Activated CD8-positive, alpha-beta memory T cell treated with anti-CD3 and anti-CD28 coated beads, Interleukin-2, amount 50 U/mL, for 1 hour (primary cell): ENCODE results near the gene SLC2A14.
"Not testable (repeated sequence)": the region's sequence is repeated elsewhere in the genome, so short reads cannot be mapped to it uniquely, and the experiment has no call there.

ENCODE experiments used
- DNase-seq: peaks from one replicate; pipeline ENCODE4 v3.0.0-alpha.2; 2020; ENCODE audit errors: extremely low read depth

The SLC2A14 gene

GRCh38 chr12:7872566-7873319 is at the start of gene SLC2A14:
TSS of gene SLC2A14 (minus strand) at chr12:7872915. CDS start at chr12:7869880, 3,035 bp downstream.
- no peak for DNase-seq

- not testable (repeated sequence) for DNase-seq
These were observed 48.5 kb upstream of the SLC2A14 start for GRCh38 chr12:7921181-7921580.

- not testable (repeated sequence) for DNase-seq
These were observed 45.5 kb upstream of the SLC2A14 start for GRCh38 chr12:7918268-7918590.

GRCh38 chr12:7917392-7918267 is 44.9 kb upstream of the SLC2A14 start:
- no peak for DNase-seq

- no peak for DNase-seq
These were observed 44.2 kb upstream of the SLC2A14 start for GRCh38 chr12:7916936-7917335.

GRCh38 chr12:7915661-7916403 is 43.1 kb upstream of the SLC2A14 start:
- no peak for DNase-seq

- DNase-seq: not testable (repeated sequence)
These were observed 37.4 kb upstream of the SLC2A14 start for GRCh38 chr12:7910106-7910505.

- no peak for DNase-seq
These were observed 34.3 kb upstream of the SLC2A14 start for GRCh38 chr12:7907009-7907408.

- DNase-seq: not testable (repeated sequence)
These were observed 33.6 kb upstream of the SLC2A14 start for GRCh38 chr12:7906303-7906702.

- DNase-seq: not testable (repeated sequence)
These were observed 32.9 kb upstream of the SLC2A14 start for GRCh38 chr12:7905600-7906125.

GRCh38 chr12:7905071-7905470 is 32.4 kb upstream of the SLC2A14 start:
- DNase-seq: no peak

GRCh38 chr12:7902416-7902815 is 29.7 kb upstream of the SLC2A14 start:
- DNase-seq: not testable (repeated sequence)

GRCh38 chr12:7899755-7900154 is 27.0 kb upstream of the SLC2A14 start:
- no peak for DNase-seq

GRCh38 chr12:7896726-7897125 is 24.0 kb upstream of the SLC2A14 start:
- DNase-seq: not testable (repeated sequence)

- DNase-seq: no peak
These were observed 19.7 kb upstream of the SLC2A14 start for GRCh38 chr12:7892186-7892980.

- DNase-seq: no peak
These were observed 12.0 kb upstream of the SLC2A14 start for GRCh38 chr12:7884689-7885088.

GRCh38 chr12:7881736-7882120 is 9.0 kb upstream of the SLC2A14 start:
- not testable (repeated sequence) for DNase-seq

- not testable (repeated sequence) for DNase-seq
These were observed 8.4 kb upstream of the SLC2A14 start for GRCh38 chr12:7880952-7881735.

GRCh38 chr12:7879246-7879645 is 6.5 kb upstream of the SLC2A14 start:
- no peak for DNase-seq

- DNase-seq: no peak
These were observed 4.7 kb upstream of the SLC2A14 start for GRCh38 chr12:7877420-7877819.
